OCI-LY1 (cell line): ENCODE measurements around the gene EFNB2.

Experiments used
- EZH2 ChIP-seq: fragments of 200-600 bp; sonication (generic), shearing (Covaris generic); IDR thresholded peaks from 2 replicates; pipeline ENCODE4 v1.8.0; 2017; ENCODE audit warnings: borderline replicate concordance, mixed run types, mild to moderate bottlenecking, antibody characterized with exemption, low read length, moderate library complexity, mixed read lengths
- TF ChIP-seq, protein P1 (sequence below): fragments of 200-600 bp; sonication (generic), shearing (Covaris generic); IDR thresholded peaks from 2 replicates; pipeline ENCODE4 v1.5.1; 2017; ENCODE audit warnings: mild to moderate bottlenecking, antibody characterized with exemption, low read length, moderate library complexity, mixed read lengths

DNA sequence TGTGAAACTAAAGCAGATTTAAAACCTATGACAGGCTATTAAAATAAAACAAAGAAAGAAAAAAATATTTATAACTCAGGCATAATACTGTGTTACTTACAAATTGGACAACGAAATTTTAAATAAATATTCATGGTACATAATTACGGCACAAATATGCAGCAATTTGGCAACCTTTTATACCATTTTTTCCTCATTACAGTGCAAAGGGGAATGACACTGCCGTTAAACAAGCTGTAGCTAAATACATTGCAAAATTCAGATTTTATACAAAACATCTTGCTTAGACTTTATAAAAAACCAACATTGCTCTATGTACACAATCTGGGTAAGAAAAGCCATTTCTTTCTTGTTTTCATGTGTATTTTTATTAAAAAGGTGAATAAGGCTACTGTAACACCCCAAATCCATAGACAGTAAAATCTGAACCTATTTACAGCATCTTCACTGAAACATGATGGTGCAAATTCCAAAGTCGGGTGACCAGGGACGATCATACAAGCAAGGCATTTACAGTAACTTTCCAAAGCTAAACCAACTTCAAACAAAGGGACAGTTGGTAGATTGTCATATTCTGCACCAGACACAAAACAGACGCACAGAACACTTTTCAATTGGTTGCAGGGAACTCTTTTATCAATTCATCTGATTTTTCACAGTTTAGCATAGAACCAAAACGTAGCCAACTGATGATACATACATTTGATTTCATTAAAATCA is 45.5 kb downstream of the EFNB2 start:
- TF ChIP-seq, protein P1, sequence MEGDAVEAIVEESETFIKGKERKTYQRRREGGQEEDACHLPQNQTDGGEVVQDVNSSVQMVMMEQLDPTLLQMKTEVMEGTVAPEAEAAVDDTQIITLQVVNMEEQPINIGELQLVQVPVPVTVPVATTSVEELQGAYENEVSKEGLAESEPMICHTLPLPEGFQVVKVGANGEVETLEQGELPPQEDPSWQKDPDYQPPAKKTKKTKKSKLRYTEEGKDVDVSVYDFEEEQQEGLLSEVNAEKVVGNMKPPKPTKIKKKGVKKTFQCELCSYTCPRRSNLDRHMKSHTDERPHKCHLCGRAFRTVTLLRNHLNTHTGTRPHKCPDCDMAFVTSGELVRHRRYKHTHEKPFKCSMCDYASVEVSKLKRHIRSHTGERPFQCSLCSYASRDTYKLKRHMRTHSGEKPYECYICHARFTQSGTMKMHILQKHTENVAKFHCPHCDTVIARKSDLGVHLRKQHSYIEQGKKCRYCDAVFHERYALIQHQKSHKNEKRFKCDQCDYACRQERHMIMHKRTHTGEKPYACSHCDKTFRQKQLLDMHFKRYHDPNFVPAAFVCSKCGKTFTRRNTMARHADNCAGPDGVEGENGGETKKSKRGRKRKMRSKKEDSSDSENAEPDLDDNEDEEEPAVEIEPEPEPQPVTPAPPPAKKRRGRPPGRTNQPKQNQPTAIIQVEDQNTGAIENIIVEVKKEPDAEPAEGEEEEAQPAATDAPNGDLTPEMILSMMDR = no peak
- no peak for TF ChIP-seq EZH2
